UCSD-AML1 (cell line): ENCODE measurements around the gene COL23A1.
A peak's percentile ranks its signal among the peaks of the same experiment; 100 is the strongest.

Experiments used
- DNase-seq: peaks from one replicate; lab custom pipeline; 2025; ENCODE audit not compliant: unreplicated experiment; lab: John Stamatoyannopoulos, UW

COL23A1 gene

DNA sequence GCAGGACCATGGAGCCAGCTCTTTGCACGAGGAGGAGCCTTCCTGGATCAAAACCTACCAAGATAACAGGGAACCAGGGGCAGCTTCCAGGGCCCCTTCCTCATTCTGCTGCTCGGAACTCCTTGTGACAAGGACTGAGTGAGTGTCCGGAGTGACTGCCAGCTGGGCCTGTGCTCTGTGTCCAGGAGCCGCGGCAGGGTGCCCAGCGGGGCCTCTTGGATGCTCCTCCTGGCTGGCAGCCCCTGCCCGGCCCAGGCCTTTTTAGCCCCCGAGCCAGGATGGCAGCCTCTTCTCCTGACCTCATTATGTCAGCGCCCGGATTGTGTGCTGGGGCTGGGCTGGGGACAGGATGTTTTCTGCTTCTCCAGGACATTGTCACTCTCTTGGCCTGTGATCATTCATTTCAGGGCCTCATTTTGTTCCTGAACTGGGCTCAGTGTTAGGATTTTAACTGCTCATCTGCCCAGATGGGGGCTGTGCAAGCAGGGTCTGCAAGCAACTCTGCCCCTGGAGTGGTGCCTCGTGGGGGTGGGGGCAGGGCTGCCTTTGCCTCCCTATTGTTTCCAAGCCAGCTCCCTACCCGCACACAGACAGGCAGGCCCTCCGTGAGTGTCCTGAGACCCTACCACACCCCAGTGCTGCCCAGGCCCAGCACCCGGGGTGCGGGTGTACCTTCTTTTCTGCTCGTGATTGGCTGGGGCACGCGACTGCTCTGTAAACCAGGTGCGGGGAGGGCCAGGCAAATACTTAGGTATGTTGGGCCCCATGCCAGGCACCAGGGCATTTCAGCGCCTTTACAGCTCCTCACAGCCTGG lies 161.6 kb downstream of the COL23A1 start:
- DNase-seq = no peak

DNA sequence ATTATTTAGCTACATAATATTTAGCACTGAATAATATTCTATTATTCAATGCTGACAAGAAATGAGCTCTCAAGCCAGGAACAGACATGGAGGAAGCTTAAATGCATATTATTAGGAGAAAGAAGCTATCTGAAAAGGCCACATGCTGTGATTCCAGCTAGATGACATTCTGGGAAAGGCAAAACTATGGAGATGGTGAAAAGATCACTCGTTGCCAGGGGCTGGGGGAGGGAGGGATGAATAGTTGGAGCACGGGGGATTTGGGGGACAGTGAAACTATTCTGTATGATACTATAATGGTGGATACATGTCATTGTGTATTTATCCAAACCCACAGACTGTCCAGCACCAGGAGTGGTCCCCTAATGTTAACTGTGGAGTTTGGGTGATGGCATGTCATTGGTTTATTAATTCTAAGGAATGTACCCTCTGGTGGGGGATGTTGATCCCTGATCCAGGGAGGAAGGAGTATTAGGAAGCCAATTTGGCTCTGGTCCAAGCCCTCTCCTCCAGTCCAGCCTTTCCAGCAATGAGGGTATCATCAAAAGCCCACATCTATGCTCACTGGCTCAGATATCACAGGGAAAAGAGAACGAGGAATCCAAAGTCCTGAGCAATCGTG lies 162.5 kb downstream of the COL23A1 start:
- DNase-seq = no peak

DNA sequence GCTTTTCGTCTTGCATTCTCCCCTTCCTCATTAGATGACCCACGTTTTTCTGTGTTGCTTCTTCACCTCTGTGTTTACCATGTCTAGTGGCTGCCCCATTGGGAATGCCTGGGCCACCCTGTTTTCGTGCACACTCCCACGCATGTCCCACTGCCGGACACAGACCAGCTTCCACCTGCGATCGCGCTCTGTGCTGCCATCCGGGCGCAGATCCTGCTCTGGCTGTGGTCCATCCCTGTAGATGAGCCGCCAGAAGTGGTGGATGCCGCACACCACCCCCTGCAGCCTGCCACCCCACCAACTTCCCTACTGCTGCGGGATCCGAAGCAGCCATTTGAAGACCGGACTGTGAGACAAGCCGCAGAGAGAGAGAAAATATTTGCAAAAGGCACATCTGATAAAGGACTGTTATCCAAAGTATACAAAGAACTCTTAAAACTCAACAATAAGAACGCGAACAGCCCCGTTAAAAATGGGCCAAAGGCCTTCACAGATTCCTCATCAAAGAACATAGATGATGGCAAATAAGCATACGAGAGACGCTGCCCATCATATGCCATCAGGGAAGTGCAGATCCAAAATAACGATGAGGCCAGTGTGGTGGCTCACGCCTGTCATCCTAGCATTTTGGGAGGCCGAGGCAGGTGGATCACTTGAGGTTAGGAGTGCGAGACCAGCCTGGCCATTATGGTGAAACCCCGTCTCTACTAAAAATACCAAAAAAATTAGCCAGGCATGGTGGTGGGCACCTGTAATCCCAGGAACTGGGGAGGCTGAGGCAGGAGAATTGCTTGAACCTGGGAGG lies 163.7 kb downstream of the COL23A1 start:
- DNase-seq = no peak

DNA sequence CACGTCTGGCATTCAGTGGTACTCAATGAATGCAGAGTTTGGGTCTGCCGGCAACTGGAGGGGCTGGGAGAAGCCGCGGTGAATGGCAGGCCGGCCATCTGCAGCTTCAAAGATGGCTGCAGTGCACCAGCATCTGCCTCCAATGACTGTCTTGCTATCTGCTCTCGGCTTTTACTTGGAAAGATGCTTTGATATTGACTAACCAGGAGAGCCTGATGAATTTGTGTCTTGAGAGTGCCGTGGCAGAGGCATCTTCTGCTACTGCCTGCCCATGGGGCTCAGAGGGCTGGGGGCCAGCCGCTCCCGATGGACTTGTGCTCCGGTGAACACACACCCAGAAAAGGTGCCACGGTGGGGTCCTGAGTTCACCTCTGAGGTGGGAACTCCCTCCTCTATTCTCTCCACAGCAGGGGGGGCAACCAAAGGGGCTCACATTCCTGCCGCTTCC lies 164.5 kb downstream of the COL23A1 start:
- DNase-seq = no peak

DNA sequence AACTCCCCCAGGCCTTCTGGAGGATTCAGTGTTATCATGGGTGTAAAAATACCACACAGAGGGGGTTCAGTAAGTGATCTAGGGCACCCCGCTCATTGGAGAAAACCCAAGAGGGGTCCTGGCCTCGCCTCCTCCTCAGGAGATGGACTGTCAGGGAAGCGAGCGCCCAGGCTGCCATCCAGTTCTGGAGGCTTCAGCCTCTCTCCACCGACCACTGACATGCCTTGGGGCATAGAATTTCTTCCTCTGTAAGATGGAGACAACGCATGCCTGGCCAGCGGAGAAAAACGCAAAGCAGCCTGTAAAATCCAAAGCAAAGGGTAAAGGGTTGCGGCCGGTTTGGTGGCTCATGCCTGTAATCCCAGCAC lies 165.4 kb downstream of the COL23A1 start:
- no peak for DNase-seq

DNA sequence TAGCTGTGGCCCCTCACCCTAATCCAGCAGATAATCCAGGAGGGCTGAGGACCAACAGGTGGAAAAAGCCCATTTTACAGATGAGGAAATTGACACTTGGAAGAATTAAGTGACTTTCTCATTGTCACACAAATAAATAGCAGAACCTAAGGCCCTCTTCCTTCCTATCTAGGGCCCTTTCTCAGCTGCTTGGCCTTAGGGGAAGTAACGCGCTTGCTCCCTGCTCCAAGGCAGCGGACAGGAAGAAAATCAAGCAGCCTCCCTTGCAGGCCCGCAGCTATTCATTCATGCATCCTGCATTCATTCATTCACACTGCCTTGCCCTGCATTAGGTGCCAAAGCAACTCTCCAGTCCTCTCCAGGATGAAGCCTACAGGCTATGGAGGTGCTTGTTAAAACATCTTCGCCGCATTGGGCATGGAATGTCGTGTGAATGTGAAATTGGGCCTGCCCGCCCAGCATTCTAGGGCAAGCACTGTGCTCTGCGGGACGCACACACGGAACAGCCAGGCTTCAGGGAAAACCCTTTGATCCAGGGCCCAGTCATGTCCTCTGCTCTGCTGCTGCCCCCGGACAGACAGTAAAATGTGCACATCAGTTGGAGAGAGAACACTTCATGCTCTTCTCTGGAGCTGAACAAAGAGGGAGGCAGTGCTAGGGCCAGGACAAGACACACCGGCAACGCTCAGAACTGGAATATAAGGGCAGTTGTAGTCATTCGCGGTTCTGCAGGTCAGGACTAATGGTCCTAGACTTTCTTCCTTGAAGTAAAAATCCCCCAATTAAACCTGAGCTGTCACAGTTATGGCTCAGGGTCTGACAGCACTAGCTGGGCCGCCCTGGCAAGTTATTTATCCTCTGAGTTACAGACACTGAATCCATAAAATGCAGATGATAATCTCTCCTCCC lies 166.0 kb downstream of the COL23A1 start:
- no peak for DNase-seq

DNA sequence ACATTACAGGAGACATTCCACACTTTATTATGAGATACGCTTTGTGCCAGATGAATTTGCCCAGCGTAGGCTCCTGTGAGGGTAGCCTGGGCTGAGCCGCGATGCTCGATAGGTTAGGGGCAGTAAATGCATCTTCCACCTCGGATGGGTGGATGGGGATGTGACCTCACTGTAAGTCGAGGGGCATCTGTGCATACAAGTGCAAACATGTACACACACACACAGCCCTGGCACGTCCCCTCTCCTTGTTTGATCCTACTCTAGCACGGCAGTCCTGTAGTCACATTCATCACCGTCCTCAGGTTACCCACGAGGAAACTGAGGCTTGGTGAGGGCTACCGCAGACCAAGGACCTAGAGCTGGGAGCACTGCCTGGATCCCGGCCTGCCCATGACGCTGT lies 166.8 kb downstream of the COL23A1 start:
- no peak for DNase-seq

DNA sequence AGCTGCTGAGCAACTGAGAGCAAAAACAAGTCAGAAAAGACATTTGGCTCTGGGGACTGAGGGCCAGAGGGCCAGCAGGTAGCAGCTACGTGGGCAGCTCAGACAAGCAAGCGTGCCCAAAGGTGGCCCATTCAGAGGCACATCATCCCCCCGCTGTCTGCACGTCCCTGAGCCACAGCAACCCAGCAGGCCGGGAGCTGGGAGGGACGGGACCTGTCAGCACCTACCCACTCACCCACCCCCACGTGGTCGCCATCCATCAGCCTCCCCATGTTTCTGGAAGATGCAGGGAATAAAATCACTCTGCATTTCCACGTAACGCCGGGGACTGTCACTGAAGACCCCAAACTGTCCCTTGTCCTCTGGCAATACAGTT lies 167.8 kb downstream of the COL23A1 start:
- no peak for DNase-seq

DNA sequence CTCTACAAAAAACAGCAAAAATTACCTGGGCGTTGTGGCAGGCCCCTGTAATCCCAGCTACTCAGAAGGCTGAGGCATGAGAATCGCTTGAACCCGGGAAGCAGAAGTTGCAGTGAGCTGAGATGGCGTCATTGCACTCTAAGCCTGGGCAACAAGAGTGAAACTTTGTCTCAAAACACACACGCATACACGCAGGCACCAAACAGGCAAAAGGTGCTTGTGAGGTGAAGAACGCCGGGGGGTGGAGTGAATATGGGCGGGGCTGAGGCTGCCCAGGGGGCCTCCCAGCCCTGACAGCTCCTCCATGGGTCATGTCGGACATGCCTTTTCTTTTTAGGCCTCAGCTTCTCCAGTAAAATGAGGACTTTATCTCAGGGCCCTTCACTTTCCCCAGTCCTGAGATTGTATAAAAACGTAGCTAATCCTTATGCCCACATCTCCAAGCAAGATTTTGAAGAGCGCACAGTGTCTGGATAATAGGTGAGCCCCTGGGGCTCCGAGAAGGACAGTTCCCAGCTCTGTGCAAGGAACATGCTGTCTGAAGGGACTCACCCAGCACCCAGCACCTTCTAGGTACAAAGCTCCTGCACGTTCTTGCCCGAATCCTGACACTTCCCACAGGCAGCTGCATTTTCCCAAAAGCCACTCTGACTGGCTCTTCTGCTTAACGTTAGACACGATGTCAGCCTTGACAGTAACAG lies 168.3 kb downstream of the COL23A1 start:
- no peak for DNase-seq

DNA sequence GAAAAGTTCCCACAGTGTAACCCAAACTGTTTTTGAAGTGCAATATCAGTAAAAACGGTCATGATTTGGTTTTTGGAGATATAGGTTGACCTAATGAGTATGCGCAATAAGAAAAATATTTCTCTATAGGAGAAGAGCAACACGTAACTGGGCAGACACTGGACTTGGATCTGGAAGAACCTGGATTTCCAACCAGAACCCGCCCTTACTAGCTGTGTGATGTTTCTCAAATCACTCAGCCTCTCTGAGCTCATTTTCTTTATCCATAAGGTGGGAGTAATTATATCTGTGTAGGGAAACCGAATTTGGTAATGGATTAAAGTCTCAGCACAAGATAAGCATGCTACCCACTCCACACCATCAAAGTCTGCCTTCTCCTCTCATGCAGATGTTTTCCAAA lies 169.1 kb downstream of the COL23A1 start:
- no peak for DNase-seq

DNA sequence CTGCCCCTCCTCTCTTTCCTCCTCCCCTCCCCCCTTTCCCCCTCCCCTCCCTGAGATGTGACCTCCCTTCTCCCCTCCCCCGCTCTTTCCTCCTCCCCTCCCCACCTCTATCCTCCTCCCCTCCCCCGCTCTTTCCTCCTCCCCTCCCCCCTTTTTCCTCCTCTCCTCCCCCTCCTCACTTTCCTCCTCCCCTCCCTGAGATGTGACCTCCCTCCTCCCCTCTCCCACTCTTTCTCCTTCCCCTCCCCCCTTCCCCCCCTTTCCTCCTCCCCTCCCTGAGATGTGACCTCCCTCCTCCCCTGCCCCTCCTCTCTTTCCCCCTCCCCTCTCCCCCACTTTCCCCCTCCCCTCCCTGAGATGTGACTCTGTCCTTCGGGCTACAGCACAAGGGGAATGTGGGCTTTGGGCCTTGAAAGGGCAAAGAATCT lies 169.8 kb downstream of the COL23A1 start:
- DNase-seq = no peak

DNA sequence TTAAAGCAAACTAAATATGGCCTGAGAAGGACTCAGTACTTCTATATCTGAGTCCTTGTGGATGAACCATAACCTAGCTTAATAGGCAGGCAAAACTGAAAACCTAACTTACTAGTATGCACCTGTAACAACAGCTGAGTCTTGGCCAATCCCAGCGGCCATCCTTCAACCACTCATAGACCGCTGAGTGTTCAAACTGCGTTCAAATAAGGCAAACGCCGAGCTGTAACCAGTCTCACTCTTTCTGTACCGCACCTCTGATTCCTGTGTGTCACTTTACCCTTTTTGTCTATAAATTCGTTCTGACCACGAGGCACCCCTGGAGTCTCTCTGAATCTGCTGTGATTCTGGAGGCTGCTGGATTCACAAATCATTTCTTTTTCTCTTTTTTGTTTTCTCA lies 170.5 kb downstream of the COL23A1 start:
- DNase-seq = no peak

DNA sequence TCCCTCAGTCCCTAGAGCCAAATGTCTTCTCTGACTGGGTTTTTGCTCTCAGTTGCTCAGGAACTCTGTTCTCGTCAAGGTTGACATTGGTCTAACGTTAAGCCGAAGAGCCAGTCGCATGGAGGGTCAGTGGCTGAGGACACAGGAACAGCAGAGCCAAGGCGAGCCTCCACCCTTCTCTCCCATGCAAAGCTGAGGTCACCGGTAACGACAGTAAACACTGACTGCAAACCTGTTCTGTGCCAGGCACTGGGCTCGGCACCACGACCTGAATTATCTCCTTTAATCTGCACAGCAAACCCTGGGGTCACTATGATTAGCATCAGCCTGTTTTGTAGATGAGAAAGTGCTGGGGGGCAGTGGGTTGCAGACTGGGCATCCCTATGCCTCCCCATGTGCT lies 171.0 kb downstream of the COL23A1 start:
- DNase-seq = no peak

DNA sequence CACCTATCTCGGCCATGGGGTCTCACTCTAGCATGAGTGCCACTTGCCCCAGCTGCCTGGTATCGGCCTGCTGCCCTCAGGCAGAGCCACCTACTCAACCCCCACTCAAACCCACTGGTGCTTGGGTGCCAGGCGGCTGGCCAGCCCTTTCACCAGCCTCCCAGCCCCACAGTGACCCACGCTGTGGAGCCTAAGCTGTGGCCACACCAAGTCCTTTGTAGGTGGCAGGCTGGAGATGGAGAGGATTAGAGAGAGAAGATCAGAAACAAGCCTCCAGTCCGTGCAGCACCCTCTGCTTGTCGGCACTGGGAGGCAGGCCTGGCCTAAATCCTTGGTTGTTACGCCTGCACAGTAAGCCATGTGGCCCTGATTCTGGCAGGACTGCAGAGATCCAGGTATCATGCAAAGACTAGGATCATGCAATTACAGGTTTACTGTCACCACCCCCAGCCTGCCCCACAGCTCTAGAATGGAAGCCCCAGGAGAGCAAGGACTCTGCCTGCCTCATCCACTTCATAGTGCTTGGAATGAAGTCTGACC lies 171.7 kb downstream of the COL23A1 start:
- no peak for DNase-seq

DNA sequence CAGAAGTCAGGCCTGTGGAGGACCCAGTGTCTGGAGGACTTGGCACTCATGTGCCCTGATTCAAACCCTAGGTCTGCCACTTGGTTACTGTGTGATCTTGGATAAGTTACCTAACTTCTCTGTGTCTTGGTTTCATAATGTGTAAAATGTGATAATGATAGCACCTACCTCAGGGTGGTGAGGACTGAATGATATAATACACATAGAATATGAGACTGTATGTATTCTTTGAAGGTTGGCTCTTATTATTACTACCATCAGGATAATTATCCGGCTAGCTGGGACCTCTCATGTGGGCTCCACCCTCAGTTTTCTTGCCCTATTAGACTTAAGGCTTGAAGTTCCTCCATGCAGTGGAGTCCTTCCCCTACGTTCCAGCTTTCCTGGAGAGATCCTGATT lies 172.2 kb downstream of the COL23A1 start:
- DNase-seq = no peak

DNA sequence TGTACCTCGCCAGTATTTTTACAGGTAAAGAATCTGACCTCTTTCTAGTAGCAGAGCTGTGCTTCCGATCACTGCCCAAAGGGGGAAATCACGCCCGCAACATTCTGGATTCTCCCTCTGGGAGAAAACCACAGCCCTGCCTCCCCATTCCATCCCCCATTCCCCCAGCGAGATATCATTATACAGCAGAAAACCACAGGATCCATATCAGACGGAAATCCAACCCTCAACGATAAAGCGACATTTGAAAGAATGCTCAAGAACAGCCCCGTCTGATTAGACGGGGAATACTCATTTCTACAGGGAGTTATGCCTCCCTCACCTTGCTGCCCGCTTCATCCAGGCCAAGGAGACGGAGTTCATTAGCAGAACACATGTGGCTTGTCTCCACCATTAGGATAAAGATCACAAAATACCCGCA lies 172.8 kb downstream of the COL23A1 start:
- DNase-seq = peak; percentile 66

DNA sequence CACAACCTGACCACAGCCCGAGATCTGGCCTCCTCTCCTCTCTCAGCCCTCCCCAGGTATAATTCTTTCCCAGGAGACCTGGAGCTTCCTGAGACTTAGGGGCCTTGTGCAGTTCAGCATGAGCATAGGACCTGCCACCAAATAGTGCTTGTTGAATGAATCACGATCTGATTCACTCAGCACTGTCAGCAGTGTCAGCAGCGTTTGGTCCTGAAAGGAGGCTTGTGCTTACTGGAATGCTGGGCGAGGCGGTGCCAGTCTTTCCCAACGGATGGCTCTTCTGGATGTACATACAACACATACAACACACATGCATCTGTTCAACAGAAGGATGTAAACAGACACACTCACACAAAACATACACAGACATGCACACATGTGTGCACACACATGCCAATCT lies 173.3 kb downstream of the COL23A1 start:
- DNase-seq = no peak

DNA sequence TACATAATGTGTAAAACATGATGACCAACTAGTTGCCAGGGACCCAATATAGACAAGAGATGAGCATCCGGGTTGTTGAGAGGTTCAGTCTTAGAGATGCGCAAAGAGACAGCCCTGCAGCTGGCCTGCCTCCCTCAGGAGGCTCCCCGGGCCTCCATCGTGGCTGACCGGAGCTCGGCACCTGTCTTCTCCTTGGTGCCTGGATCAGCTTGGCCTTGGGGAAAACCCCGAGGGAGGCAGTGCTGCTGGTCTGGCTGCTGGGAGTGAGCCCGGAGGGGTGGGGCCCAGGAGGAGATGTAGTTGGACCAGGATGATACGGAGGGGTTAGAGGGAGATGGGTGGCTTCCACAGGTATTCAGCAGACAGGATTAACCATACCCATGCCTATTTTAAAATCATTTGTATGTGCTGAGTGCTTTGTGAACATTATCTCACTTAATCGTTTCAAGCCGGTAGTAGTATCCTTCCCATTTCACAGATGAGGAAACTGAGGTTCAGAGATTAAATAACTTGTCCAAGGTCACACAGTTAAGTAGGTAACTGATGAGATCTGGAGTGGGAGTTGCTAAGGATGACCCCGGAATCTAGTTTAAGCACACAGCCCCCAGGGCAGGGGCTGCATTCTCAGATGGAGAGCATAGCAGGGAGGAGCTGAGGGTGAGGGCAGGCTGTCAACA lies 173.8 kb downstream of the COL23A1 start:
- DNase-seq = no peak

DNA sequence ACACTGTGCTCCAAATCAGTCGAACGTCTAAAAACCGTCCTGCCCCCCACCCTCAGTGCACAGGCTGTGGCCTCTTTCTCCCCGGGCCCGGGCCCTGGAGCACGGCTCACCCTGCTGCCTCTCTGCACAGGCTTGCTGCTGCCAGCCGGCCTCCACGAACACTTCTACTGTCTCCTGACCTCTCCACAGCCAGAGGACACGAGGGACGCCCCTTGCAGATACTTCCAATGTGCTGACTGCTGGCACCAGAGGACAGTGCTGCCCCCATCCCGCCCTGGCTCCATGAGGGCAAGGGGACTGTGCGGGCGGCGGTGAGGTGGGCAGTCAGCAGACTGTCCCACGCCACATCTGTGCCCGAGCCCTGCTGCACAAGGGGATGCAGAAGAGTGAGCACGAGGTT lies 174.8 kb downstream of the COL23A1 start:
- DNase-seq = no peak
